Activated naive CD8-positive, alpha-beta T cell (primary cell): ENCODE measurements around the gene PFDN4.
"Not testable (repeated sequence)": the region's sequence is repeated elsewhere in the genome, so short reads cannot be mapped to it uniquely, and the experiment has no call there.

Experiments used
- H3K27ac Mint-ChIP-seq: one replicate; pipeline ENCODE4 v1.8.0; 2021; ENCODE audit warnings: mixed read lengths
- H3K27me3 Mint-ChIP-seq: one replicate; pipeline ENCODE4 v1.8.0; 2021; ENCODE audit warnings: mixed read lengths
- H3K36me3 Mint-ChIP-seq: one replicate; pipeline ENCODE4 v1.8.0; 2021; ENCODE audit warnings: mixed read lengths
- H3K4me1 Mint-ChIP-seq: one replicate; pipeline ENCODE4 v1.8.0; 2021; ENCODE audit warnings: low read depth, mixed read lengths
- H3K4me3 Mint-ChIP-seq: one replicate; pipeline ENCODE4 v1.8.0; 2021; ENCODE audit warnings: mild to moderate bottlenecking, mixed read lengths
- H3K9me3 Mint-ChIP-seq: one replicate; pipeline ENCODE4 v1.8.0; 2021; ENCODE audit warnings: low read depth, mixed read lengths

The PFDN4 gene

GRCh38 chr20:54221996-54222890 is 14.4 kb downstream of the PFDN4 start:
- Mint-ChIP-seq H3K9me3 (no peaks in the 10 kb centered on the region), H3K4me3 (peak overlapping the region; percentile 18), H3K27me3 (no peaks in the 10 kb centered on the region), H3K4me1 (peaks cover 23% of the 10 kb centered on the region), H3K36me3 (no peaks in the 10 kb centered on the region), H3K27ac (peak overlapping the region; percentile 91)

GRCh38 chr20:54223285-54223684 is 15.4 kb downstream of the PFDN4 start:
- no peaks in the 10 kb centered on the region for H3K27me3 Mint-ChIP-seq
- H3K36me3 Mint-ChIP-seq: no peaks in the 10 kb centered on the region
- no peaks in the 10 kb centered on the region for H3K9me3 Mint-ChIP-seq
- peaks cover 23% of the 10 kb centered on the region for H3K4me1 Mint-ChIP-seq
- H3K4me3 Mint-ChIP-seq: no peak overlapping the region
- H3K27ac Mint-ChIP-seq: no peak overlapping the region

- Mint-ChIP-seq H3K27ac (no peak overlapping the region), H3K36me3 (no peaks in the 10 kb centered on the region), H3K9me3 (no peaks in the 10 kb centered on the region), H3K27me3 (no peaks in the 10 kb centered on the region), H3K4me1 (peaks cover 23% of the 10 kb centered on the region), H3K4me3 (no peak overlapping the region)
These were observed 15.9 kb downstream of the PFDN4 start for GRCh38 chr20:54223751-54224150.

GRCh38 chr20:54224642-54225041 is 16.8 kb downstream of the PFDN4 start:
- H3K4me3 Mint-ChIP-seq, H3K9me3 Mint-ChIP-seq, H3K27ac Mint-ChIP-seq, H3K36me3 Mint-ChIP-seq, H3K27me3 Mint-ChIP-seq: not testable (repeated sequence)
- H3K4me1 Mint-ChIP-seq: peaks cover 23% of the 10 kb centered on the region

- Mint-ChIP-seq H3K27ac (no peak overlapping the region), H3K4me3 (no peak overlapping the region), H3K27me3 (no peaks in the 10 kb centered on the region), H3K4me1 (peaks cover 5% of the 10 kb centered on the region), H3K9me3 (peaks cover under 1% of the 10 kb centered on the region), H3K36me3 (peaks cover 2% of the 10 kb centered on the region)
These were observed 19.4 kb downstream of the PFDN4 start for GRCh38 chr20:54227241-54227640.

GRCh38 chr20:54227751-54228150 is 19.9 kb downstream of the PFDN4 start:
- Mint-ChIP-seq H3K4me1 (no peaks in the 10 kb centered on the region), H3K4me3 (no peak overlapping the region), H3K27me3 (no peaks in the 10 kb centered on the region), H3K9me3 (peaks cover 4% of the 10 kb centered on the region), H3K36me3 (peaks cover 6% of the 10 kb centered on the region), H3K27ac (no peak overlapping the region)

- no peak overlapping the region for H3K27ac Mint-ChIP-seq
- H3K4me1 Mint-ChIP-seq: no peaks in the 10 kb centered on the region
- H3K9me3 Mint-ChIP-seq: peaks cover 4% of the 10 kb centered on the region
- H3K36me3 Mint-ChIP-seq: peaks cover 6% of the 10 kb centered on the region
- H3K27me3 Mint-ChIP-seq: no peaks in the 10 kb centered on the region
- no peak overlapping the region for H3K4me3 Mint-ChIP-seq
These were observed 21.0 kb downstream of the PFDN4 start for GRCh38 chr20:54228841-54229240.

GRCh38 chr20:54229566-54230160 is 21.8 kb downstream of the PFDN4 start:
- H3K4me1 Mint-ChIP-seq: no peaks in the 10 kb centered on the region
- H3K4me3 Mint-ChIP-seq: no peak overlapping the region
- peaks cover 6% of the 10 kb centered on the region for H3K36me3 Mint-ChIP-seq
- no peak overlapping the region for H3K27ac Mint-ChIP-seq
- H3K9me3 Mint-ChIP-seq: peaks cover 4% of the 10 kb centered on the region
- H3K27me3 Mint-ChIP-seq: no peaks in the 10 kb centered on the region

- Mint-ChIP-seq H3K4me3 (no peak overlapping the region), H3K36me3 (peaks cover 6% of the 10 kb centered on the region), H3K27ac (no peak overlapping the region)
These were observed 23.1 kb downstream of the PFDN4 start for GRCh38 chr20:54231036-54231435.

GRCh38 chr20:54234991-54235390 is 27.1 kb downstream of the PFDN4 start:
- H3K36me3 Mint-ChIP-seq: peaks cover 6% of the 10 kb centered on the region
- no peaks in the 10 kb centered on the region for H3K4me1 Mint-ChIP-seq

More at GRCh38 chr20:54231036-54231435, 23.1 kb downstream of the PFDN4 start:
- Mint-ChIP-seq H3K9me3 (peaks cover 4% of the 10 kb centered on the region), H3K4me1 (no peaks in the 10 kb centered on the region), H3K27me3 (peaks cover 5% of the 10 kb centered on the region)

GRCh38 chr20:54237116-54237943 is 29.4 kb downstream of the PFDN4 start:
- Mint-ChIP-seq H3K27me3 (peaks cover 23% of the 10 kb centered on the region), H3K4me3 (no peak overlapping the region), H3K4me1 (no peaks in the 10 kb centered on the region), H3K36me3 (peaks cover 3% of the 10 kb centered on the region), H3K27ac (no peak overlapping the region), H3K9me3 (peaks cover 3% of the 10 kb centered on the region)

More at GRCh38 chr20:54234991-54235390, 27.1 kb downstream of the PFDN4 start:
- no peak overlapping the region for H3K4me3 Mint-ChIP-seq
- H3K9me3 Mint-ChIP-seq: peaks cover 4% of the 10 kb centered on the region
- H3K27me3 Mint-ChIP-seq: peaks cover 23% of the 10 kb centered on the region
- H3K27ac Mint-ChIP-seq: no peak overlapping the region

- Mint-ChIP-seq H3K4me1 (no peaks in the 10 kb centered on the region), H3K27me3 (peaks cover 4% of the 10 kb centered on the region), H3K27ac (no peak overlapping the region), H3K4me3 (no peak overlapping the region), H3K9me3 (no peaks in the 10 kb centered on the region), H3K36me3 (peaks cover 2% of the 10 kb centered on the region)
These were observed 36.2 kb downstream of the PFDN4 start for GRCh38 chr20:54244113-54244512.

- not testable (repeated sequence) for H3K4me3 Mint-ChIP-seq, H3K27me3 Mint-ChIP-seq, H3K9me3 Mint-ChIP-seq, H3K36me3 Mint-ChIP-seq, H3K4me1 Mint-ChIP-seq, H3K27ac Mint-ChIP-seq
These were observed 40.8 kb downstream of the PFDN4 start for GRCh38 chr20:54248705-54249104.

GRCh38 chr20:54250691-54251090 is 42.8 kb downstream of the PFDN4 start:
- no peak overlapping the region for H3K27ac Mint-ChIP-seq
- H3K4me1 Mint-ChIP-seq: no peaks in the 10 kb centered on the region
- H3K9me3 Mint-ChIP-seq: no peaks in the 10 kb centered on the region
- no peak overlapping the region for H3K4me3 Mint-ChIP-seq
- H3K27me3 Mint-ChIP-seq: peaks cover 6% of the 10 kb centered on the region
- no peaks in the 10 kb centered on the region for H3K36me3 Mint-ChIP-seq

GRCh38 chr20:54251096-54251495 is 43.2 kb downstream of the PFDN4 start:
- no peaks in the 10 kb centered on the region for H3K9me3 Mint-ChIP-seq
- H3K4me1 Mint-ChIP-seq: no peaks in the 10 kb centered on the region
- H3K27ac Mint-ChIP-seq: no peak overlapping the region
- H3K27me3 Mint-ChIP-seq: peaks cover 6% of the 10 kb centered on the region
- H3K4me3 Mint-ChIP-seq: no peak overlapping the region
- no peaks in the 10 kb centered on the region for H3K36me3 Mint-ChIP-seq
